HepG2 (cell line): ENCODE measurements around the gene LTB4R. TPM values are rescaled to one million over a fixed set of nuclear protein-coding genes. Genes with fewer than 3 reads are reported as not detected.

Experiments
- ARNTL ChIP-seq: sonication (generic); formaldehyde crosslinking; IDR thresholded peaks from 2 replicates; pipeline ENCODE4 v1.4.0; 2020; ENCODE audit warnings: mild to moderate bottlenecking, missing genetic modification reagents
- DPF2 ChIP-seq: sonication (generic); formaldehyde crosslinking; IDR thresholded peaks from 2 replicates; pipeline ENCODE4 v1.4.0; 2020; ENCODE audit warnings: mild to moderate bottlenecking, low read depth, missing genetic modification reagents, borderline replicate concordance
- KAT8 ChIP-seq: IDR thresholded peaks from 2 replicates; pipeline ENCODE4 v1.6.1; 2016; ENCODE audit warnings: missing genetic modification reagents, missing compliant biosample characterization
- KDM4B ChIP-seq: sonication (generic); formaldehyde crosslinking; IDR thresholded peaks from 2 replicates; pipeline ENCODE4 v1.4.0; 2020; ENCODE audit warnings: missing genetic modification reagents
- MLX ChIP-seq: IDR thresholded peaks from 2 replicates; pipeline ENCODE4 v1.6.1; 2016
- NCOA1 ChIP-seq: sonication (generic); formaldehyde crosslinking; IDR thresholded peaks from 2 replicates; pipeline ENCODE4 v1.9.0; 2021; ENCODE audit warnings: missing genetic modification reagents
- POLR2AphosphoS2 ChIP-seq: IDR thresholded peaks from 2 replicates; pipeline ENCODE4 v1.6.1; 2011; ENCODE audit warnings: low read depth, low read length, improper control_type of control experiment
- SIX4 ChIP-seq: sonication (generic); formaldehyde crosslinking; IDR thresholded peaks from 2 replicates; pipeline ENCODE4 v1.4.0; 2020; ENCODE audit warnings: missing genetic modification reagents
- SYNCRIP ChIP-seq: fragments of 200-400 bp; formaldehyde crosslinking; IDR thresholded peaks from 2 replicates; pipeline ENCODE4 v1.6.1; 2018; ENCODE audit warnings: mild to moderate bottlenecking, low read depth, low read length; ENCODE audit not compliant: insufficient read depth
- ZBTB25 ChIP-seq: IDR thresholded peaks from 2 replicates; pipeline ENCODE4 v1.6.1; 2018; ENCODE audit warnings: missing genetic modification reagents
- ZHX1 ChIP-seq: sonication (generic); formaldehyde crosslinking; IDR thresholded peaks from 2 replicates; pipeline ENCODE4 v1.8.1; 2022; ENCODE audit warnings: low read depth, mild to moderate bottlenecking, missing genetic modification reagents
- ZKSCAN5 ChIP-seq: sonication (generic); formaldehyde crosslinking; IDR thresholded peaks from 2 replicates; pipeline ENCODE4 v1.5.1; 2020; ENCODE audit warnings: mild to moderate bottlenecking, missing genetic modification reagents
- ZNF180 ChIP-seq: sonication (generic); formaldehyde crosslinking; IDR thresholded peaks from 2 replicates; pipeline ENCODE4 v1.4.0; 2020; ENCODE audit warnings: low read depth, missing genetic modification reagents, borderline replicate concordance
- ZNF776 ChIP-seq: sonication (generic); formaldehyde crosslinking; IDR thresholded peaks from 2 replicates; pipeline ENCODE4 v1.4.0; 2020; ENCODE audit warnings: mild to moderate bottlenecking, missing genetic modification reagents
- polyA plus RNA-seq, 8 experiments: library from polyadenylated mRNA; depleted of rRNA in 3 of 8; stranded (reverse) in 7 of 8; unstranded in 1 of 8; fragments of >200 nt; fragmentation: Illumina TruSeq in 4 of 8; extraction: Trizol in 4 of 8; gene quantifications; 2 replicates each; pipeline versions ENCODE4 v1.2.1 to v1.2.3, GENCODE V29; 2011 to 2016; ENCODE audit warnings: low read depth in 4 of 8, missing spikeins in 1 of 8, mixed read lengths in 1 of 8; ENCODE audit not compliant: insufficient read depth in 1 of 8
- total RNA-seq, 5 experiments: library from RNA; depleted of rRNA; stranded (reverse); fragments of >200 nt; fragmentation: Illumina TruSeq; extraction: Trizol; gene quantifications; 2 replicates each; pipeline ENCODE4 v1.2.3, GENCODE V29; 2016; ENCODE audit warnings: low read depth in 1 of 5
- TF ChIP-seq, protein P1 (sequence below): sonication (generic); formaldehyde crosslinking; IDR thresholded peaks from 2 replicates; pipeline ENCODE4 v1.4.0; 2020; ENCODE audit warnings: mild to moderate bottlenecking, low read depth, missing genetic modification reagents
- TF ChIP-seq, protein P2 (sequence below): IDR thresholded peaks from 2 replicates; pipeline ENCODE4 v1.6.1; 2012; ENCODE audit warnings: low read length, improper control_type of control experiment

LTB4R gene
- total and polyA plus RNA-seq, 2 of the 13 experiments (the other 11 are each of a cell fraction or from before 2014, with no cell fraction given), result 3.2 to 8.2 TPM

DNA sequence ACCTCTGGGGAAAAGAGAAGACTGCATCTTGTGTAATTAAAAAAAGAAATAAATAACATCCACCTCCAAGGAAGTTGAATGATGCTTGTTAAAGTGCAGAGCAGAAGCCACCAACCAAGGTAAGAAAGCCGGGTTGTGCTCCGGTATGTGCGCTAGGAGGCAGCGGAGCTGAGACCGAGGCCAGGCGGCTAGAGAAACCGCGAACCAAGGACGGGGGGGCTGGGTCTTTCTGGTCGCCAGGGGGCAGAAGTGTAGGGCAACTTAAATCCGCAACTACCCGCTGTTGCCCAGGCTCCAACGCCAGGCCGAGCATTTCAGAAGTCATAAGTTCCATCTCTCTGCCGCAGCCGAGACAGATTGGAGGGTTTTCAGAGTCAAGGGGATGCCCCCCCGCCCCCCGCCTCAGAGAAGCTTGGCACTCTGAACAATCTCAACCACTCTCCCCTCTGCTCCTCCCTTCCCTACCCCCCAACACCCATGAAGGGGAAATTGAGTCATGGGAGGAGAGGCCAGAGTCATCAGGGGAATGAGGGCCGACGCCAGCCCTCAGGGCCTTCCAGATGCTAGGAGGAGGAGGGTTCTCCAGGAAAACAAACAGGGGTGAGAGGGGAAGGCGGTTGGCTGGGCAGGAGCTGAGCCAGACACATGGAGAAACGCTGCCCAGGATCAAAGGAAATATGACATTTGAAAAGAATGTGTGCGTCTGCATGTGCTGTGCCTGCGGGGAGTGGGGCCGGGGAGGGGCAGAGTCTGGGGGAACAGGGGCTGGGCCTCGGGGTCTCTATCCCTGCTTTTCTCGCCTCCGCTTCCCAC lies 54.5 kb downstream of the LTB4R start (continued):
- TF ChIP-seq ZHX1 (CRISPR knock-in tag), result no peak; the same call in 1 of the 2 replicates
- peak; percentile 69; the same call in 1 of the 2 replicates for TF ChIP-seq ARNTL (CRISPR knock-in tag)
- TF ChIP-seq, protein P1, sequence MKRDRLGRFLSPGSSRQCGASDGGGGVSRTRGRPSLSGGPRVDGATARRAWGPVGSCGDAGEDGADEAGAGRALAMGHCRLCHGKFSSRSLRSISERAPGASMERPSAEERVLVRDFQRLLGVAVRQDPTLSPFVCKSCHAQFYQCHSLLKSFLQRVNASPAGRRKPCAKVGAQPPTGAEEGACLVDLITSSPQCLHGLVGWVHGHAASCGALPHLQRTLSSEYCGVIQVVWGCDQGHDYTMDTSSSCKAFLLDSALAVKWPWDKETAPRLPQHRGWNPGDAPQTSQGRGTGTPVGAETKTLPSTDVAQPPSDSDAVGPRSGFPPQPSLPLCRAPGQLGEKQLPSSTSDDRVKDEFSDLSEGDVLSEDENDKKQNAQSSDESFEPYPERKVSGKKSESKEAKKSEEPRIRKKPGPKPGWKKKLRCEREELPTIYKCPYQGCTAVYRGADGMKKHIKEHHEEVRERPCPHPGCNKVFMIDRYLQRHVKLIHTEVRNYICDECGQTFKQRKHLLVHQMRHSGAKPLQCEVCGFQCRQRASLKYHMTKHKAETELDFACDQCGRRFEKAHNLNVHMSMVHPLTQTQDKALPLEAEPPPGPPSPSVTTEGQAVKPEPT (CRISPR knock-in tag), result peak; percentile 84
- TF ChIP-seq ZNF776, result 0 out of 2 replicates have a peak, but pooled peaks have one; percentile 22
- peak; percentile 49; the same call in 1 of the 2 replicates for TF ChIP-seq DPF2 (CRISPR knock-in tag)
- peak; percentile 87 for TF ChIP-seq KAT8 (CRISPR knock-in tag)
- TF ChIP-seq ZNF180 (CRISPR knock-in tag), result no peak
- TF ChIP-seq ZBTB25 (CRISPR knock-in tag), result no peak
- no peak for TF ChIP-seq POLR2AphosphoS2
- TF ChIP-seq SYNCRIP, result no peak
- TF ChIP-seq SIX4 (CRISPR knock-in tag), result peak; percentile 74
- peak; percentile 71; the same call in 1 of the 2 replicates for TF ChIP-seq MLX (CRISPR knock-in tag)
- TF ChIP-seq, protein P2, sequence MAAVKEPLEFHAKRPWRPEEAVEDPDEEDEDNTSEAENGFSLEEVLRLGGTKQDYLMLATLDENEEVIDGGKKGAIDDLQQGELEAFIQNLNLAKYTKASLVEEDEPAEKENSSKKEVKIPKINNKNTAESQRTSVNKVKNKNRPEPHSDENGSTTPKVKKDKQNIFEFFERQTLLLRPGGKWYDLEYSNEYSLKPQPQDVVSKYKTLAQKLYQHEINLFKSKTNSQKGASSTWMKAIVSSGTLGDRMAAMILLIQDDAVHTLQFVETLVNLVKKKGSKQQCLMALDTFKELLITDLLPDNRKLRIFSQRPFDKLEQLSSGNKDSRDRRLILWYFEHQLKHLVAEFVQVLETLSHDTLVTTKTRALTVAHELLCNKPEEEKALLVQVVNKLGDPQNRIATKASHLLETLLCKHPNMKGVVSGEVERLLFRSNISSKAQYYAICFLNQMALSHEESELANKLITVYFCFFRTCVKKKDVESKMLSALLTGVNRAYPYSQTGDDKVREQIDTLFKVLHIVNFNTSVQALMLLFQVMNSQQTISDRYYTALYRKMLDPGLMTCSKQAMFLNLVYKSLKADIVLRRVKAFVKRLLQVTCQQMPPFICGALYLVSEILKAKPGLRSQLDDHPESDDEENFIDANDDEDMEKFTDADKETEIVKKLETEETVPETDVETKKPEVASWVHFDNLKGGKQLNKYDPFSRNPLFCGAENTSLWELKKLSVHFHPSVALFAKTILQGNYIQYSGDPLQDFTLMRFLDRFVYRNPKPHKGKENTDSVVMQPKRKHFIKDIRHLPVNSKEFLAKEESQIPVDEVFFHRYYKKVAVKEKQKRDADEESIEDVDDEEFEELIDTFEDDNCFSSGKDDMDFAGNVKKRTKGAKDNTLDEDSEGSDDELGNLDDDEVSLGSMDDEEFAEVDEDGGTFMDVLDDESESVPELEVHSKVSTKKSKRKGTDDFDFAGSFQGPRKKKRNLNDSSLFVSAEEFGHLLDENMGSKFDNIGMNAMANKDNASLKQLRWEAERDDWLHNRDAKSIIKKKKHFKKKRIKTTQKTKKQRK, result no peak
- no peak for TF ChIP-seq ZKSCAN5 (CRISPR knock-in tag)
- TF ChIP-seq KDM4B, result peak; percentile 41; the same call in 1 of the 2 replicates
- no peak; the same call in 1 of the 2 replicates for TF ChIP-seq NCOA1
